GM18499 (cell line): ENCODE data around the gene PLCL2.
"Not testable (repeated sequence)": the region's sequence is repeated elsewhere in the genome, so short reads cannot be mapped to it uniquely, and the experiment has no call there.

Source experiments
- ATAC-seq: cut with Tn5 transposase; IDR thresholded peaks from one replicate; pipeline ENCODE4 v1.9.1; 2021; ENCODE audit warnings: moderate number of reproducible peaks; ENCODE audit not compliant: insufficient read depth, unreplicated experiment

The PLCL2 gene

GRCh38 chr3:16944356-16944755 lies 59.6 kb downstream of the PLCL2 start:
- no peak for ATAC-seq

GRCh38 chr3:16945330-16945729 lies 60.6 kb downstream of the PLCL2 start:
- ATAC-seq = no peak

- no peak for ATAC-seq
These were observed 65.5 kb downstream of the PLCL2 start for GRCh38 chr3:16950282-16950681.

GRCh38 chr3:16950845-16951244 lies 66.1 kb downstream of the PLCL2 start:
- ATAC-seq = no peak

GRCh38 chr3:16957852-16958251 lies 73.1 kb downstream of the PLCL2 start:
- ATAC-seq = not testable (repeated sequence)

- no peak for ATAC-seq
These were observed 75.4 kb downstream of the PLCL2 start for GRCh38 chr3:16960125-16960524.

GRCh38 chr3:16961621-16962205 lies 77.0 kb downstream of the PLCL2 start:
- ATAC-seq = no peak

GRCh38 chr3:16975083-16975482 lies 90.3 kb downstream of the PLCL2 start:
- ATAC-seq = no peak

- ATAC-seq = no peak
These were observed 93.6 kb downstream of the PLCL2 start for GRCh38 chr3:16978234-16978920.

GRCh38 chr3:16978921-16979271 lies 94.1 kb downstream of the PLCL2 start:
- no peak for ATAC-seq

- ATAC-seq = not testable (repeated sequence)
These were observed 95.2 kb downstream of the PLCL2 start for GRCh38 chr3:16979769-16980515.

- not testable (repeated sequence) for ATAC-seq
These were observed 95.8 kb downstream of the PLCL2 start for GRCh38 chr3:16980526-16980925.

- ATAC-seq = no peak
These were observed 97.7 kb downstream of the PLCL2 start for GRCh38 chr3:16982460-16982859.

- no peak for ATAC-seq
These were observed 100.9 kb downstream of the PLCL2 start for GRCh38 chr3:16985608-16986007.

- ATAC-seq = no peak
These were observed 102.4 kb downstream of the PLCL2 start for GRCh38 chr3:16987141-16987540.

GRCh38 chr3:16990163-16990562 lies 105.4 kb downstream of the PLCL2 start:
- ATAC-seq = no peak

GRCh38 chr3:16992198-16992597 lies 107.4 kb downstream of the PLCL2 start:
- ATAC-seq = no peak

GRCh38 chr3:16993227-16993626 lies 108.5 kb downstream of the PLCL2 start:
- no peak for ATAC-seq

- no peak for ATAC-seq
These were observed 110.2 kb downstream of the PLCL2 start for GRCh38 chr3:16994854-16995525.

- ATAC-seq = no peak
These were observed 110.8 kb downstream of the PLCL2 start for GRCh38 chr3:16995601-16996000.
